Fibroblast of the conjunctiva (primary cell): ENCODE results near the gene SSH2.
"Not testable (repeated sequence)": the region's sequence is repeated elsewhere in the genome, so short reads cannot be mapped to it uniquely, and the experiment has no call there.

Source experiments
- DNase-seq: peaks from one replicate; pipeline ENCODE4 v3.0.0-alpha.2; 2010; ENCODE audit warnings: low read depth

SSH2 gene

GRCh38 chr17:29835435-29836351 lies 94.3 kb downstream of the SSH2 start:
- no peak for DNase-seq

DNA sequence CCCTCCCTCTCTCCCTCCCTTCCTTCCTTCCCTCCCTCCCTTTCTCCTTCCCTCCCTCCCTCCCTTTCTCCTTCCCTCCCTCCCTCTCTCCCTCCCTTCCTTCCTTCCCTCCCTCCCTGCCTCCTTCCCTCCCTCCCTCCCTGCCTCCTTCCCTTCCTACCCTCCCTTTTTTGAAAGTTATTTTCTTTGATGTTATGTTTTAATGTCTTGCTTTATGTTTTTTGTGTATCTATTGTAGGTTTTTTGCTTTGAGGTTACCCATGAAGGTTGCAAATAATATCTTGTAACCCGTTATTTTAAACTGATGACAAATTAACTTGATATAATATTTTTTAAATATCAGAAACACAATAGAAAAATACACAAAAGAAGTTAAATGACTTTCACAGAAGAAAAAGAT lies 96.2 kb downstream of the SSH2 start:
- DNase-seq, result no peak

DNA sequence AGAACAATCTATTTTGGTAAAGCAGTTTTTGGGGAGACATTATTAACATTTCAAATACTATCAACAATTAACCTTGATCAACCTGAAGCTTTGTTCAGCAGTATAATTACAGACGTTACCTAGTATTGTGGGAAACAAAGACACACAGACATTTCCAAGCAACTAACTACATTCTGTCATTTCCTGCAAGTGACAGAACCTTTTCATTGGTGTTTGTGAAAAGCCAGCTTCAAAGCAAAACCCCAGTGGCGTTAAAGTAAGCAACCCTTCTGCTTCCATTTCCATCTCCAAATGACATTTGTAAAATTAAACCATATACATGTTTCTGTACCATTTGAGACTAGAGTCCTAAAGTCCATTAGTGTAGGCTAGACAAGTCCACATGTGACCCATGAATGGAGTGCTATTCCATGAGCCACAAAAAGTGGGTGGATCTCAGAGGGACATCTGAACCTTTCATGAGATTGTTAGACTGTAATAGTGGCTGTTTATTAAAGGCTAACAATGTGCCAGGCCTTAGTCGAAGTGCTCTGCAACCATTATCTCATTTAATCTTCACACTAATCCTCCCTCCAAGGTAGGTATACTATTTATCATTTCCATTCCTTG lies 101.2 kb downstream of the SSH2 start:
- no peak for DNase-seq

DNA sequence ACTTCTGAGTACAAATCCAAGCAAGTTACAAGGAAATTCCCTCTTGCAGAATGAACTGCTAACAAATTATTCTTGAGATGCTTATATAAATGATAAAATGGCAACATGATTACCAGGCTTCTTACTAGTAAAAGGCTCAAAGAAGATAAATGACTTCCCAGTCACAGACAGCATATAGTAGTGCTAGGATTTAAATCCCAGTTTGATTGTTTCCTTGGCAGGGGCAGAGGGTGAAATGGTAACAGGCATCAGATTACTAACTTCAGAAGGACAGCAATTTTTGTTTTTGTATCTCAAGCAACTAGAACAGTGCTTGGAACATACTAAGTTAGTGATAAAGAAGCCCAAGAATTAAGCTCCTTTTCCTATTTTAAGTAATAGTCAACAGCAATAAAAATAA lies 102.8 kb downstream of the SSH2 start:
- no peak for DNase-seq

DNA sequence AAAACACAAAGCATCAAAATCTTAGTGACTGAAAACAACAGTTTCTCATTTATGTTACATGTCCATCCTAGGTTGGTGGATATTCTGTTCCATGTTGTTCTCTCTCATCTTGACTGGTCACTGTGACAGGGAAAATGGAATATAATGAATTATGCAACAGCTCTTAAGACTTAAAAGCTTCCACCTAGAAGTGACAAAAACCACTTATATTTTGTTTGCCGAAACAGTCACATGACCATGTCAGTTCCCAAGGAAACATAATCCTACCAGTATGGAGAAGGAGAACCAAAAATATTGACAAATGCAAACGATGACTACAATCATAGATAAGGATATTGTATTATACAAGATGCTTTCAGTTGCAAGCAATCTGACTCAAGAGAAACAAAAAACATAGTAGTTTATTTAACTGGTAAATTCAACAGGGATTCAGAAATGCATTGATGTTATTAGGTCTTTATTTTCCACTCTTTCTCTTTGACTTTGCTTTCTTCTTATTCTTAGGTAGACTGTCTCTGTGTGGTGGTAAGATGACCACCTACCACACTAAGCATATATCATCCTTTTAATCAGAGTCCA lies 103.8 kb downstream of the SSH2 start:
- no peak for DNase-seq

GRCh38 chr17:29825604-29826003 lies 104.4 kb downstream of the SSH2 start:
- no peak for DNase-seq

- no peak for DNase-seq
These were observed 108.1 kb downstream of the SSH2 start for GRCh38 chr17:29821897-29822296.

GRCh38 chr17:29820425-29820824 lies 109.6 kb downstream of the SSH2 start:
- no peak for DNase-seq

DNA sequence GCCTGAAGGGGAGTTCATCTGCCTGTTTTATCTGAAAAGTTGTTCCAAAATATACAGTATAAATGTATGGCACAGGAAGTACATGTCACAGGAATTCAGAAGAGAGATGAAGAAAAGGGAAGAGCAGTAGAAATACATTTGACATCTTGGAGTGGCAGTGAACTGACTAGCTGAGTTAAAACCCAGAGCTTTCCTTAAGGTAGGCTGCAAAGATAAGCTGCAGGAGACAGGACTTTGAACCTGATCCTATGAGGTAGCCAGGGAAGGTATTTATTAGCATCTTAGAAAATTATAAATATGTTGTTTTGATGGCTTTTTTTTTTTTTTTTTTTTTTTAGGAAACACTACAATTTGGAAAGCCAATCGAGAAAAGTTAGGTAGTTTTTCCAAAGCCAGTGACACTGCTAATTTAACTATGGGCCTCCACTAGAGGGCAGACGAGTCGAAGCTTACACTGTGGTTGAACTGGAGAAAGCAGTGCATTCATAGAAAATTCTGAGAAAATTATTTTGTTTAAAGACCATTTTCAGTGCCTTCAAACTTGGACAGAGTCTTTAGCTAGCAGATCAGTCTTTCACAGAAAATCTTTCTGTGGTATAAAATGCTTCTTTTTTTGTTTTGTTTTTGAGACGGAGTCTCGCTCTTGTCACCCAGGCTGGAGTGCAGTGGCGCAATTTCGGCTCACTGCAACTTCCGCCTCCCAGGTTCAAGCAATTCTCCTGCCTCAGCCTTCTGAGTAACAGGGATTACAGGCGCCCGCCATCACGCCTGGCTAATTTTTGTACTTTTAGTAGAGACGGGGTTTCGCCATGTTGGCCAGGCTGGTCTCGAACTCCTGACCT lies 122.3 kb downstream of the SSH2 start:
- DNase-seq, result peak; percentile 56

- no peak for DNase-seq
These were observed 127.8 kb downstream of the SSH2 start for GRCh38 chr17:29802246-29802645.

GRCh38 chr17:29800457-29800856 lies 129.6 kb downstream of the SSH2 start:
- no peak for DNase-seq

- DNase-seq, result no peak
These were observed 133.4 kb downstream of the SSH2 start for GRCh38 chr17:29796652-29797051.

- DNase-seq, result no peak
These were observed 136.5 kb downstream of the SSH2 start for GRCh38 chr17:29793501-29793900.

DNA sequence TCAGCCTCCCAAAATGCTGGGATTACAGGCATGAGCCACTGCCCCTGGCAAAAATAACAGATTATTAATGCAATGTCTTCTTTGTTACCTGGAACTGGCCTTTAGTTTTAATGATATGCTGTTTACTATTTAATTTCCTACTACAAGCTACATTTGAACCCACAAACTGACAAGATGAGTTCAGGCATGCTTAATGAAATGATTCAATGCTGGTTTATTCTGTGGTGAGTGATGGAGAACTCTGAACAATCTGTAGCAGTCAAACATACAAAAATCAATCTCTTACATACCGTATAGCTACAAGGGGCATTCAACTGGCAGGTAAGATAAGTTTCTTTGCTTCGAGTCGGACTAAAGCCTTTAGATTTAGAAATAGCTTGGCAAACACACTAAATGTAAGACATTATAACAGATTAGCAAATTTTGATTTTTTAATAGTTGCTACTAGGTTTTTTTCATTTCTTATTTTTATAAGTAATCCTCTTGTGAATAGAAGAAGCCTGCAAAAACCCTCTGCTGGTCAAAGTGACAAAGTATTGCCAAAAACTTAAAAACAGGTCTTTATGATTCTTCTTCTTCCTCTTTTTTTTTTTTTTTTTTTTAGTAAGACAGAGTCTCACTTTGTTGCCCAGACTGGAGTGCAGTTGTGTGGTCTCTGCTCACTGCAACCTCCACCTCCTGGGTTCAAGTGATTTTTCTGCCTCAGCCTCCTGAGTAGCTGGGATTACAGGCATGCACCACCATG lies 138.5 kb downstream of the SSH2 start:
- no peak for DNase-seq

- no peak for DNase-seq
These were observed 140.5 kb downstream of the SSH2 start for GRCh38 chr17:29789196-29790170.

- DNase-seq, result no peak
These were observed 142.0 kb downstream of the SSH2 start for GRCh38 chr17:29787995-29788394.

DNA sequence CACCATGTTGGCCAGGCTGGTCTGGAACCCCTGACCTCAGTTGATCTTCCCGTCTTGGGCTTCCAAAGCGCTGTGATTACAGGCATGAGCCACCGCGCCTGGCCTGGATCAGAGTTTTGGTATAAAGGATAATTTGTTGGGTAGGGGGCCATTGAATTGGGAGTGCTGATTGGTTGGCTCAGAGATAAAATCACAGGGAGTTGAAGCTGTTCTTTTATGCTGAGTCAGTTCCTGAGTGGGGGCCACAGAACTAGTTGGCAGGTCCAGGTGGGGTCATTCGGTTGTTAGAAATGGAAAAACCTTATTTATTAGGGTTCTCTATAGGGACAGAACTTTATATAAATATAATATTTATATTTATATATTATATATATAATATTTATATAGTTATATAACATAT lies 147.1 kb downstream of the SSH2 start:
- no peak for DNase-seq

DNA sequence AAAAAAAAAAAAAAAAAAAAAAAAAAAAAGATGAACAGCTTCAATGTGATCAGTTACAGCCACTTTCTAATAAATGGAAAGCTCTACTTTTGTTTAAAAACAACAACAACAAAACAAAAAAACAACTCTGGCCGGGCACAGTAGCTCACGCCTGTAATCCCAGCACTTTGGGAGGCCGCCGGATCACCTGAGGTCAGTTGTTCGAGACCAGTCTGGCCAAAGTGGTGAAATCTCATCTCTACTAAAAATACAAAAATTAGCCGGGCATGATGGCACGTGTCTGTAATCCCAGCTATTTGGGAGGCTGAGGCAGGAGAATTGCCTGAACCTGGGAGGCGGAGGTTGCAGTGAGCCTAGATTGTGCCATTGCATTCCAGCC lies 150.2 kb downstream of the SSH2 start:
- DNase-seq, result not testable (repeated sequence)

DNA sequence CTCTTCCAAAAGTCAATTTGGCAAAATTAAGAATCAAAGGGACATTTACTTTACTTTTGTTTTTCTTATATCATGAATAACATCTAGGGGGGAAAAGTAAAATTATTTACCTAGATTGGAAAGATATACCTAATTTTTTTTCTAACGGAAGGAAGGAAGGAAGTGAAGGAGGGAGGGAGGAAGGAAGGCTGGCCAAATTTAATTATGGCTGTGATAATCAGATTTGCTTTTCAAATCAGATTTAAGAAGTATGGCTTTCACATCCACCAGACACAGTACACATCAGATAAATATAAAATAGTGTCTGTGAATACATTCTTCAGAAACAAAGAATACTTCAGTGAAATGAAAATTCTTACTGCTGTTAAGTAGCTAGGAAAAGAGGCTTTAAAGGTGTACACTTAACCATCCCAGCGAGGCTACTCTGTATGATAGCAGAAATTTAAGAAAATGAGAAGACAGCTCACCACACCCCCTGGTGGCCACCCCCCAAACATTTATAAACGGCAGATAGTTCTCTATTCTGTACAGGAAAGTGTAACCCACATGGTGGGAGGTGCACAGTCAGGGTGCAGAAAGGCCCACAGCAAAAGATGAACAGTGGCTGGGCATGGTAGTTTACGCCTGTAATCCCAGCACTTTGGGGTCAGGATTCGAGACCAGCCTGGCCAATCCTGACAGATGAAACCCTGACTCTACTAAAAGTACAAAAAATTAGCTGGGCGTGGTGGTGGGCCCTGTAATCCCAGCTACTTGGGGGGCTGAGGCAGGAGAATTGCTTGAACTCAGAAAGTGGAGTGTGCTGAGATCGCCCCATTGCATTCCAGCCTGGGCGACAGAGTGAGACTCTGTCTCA lies 150.8 kb downstream of the SSH2 start:
- DNase-seq, result peak; percentile 51
